Lower leg skin (tissue), 4 donors: ENCODE results near the gene FAM135A. TPM values are rescaled to one million over a fixed set of nuclear protein-coding genes. Genes with fewer than 3 reads are reported as not detected.

Experiments
- DNase-seq, 2 donors: peaks; one replicate each; pipeline ENCODE4 v3.0.0-alpha.2; 2019; ENCODE audit warnings: low spot score in 2 of 2
- H3K4me3 ChIP-seq: fragments of 200-600 bp; sonication (generic); 2 replicates; pipeline ENCODE4 v1.5.1; 2017; ENCODE audit warnings: mild to moderate bottlenecking, low read depth; ENCODE audit not compliant: poor library complexity, severe bottlenecking
- POLR2A ChIP-seq, 2 donors: fragments of 450-650 bp; IDR thresholded peaks; one replicate each; pipeline ENCODE4 v1.6.1; 2016 to 2017; ENCODE audit warnings: antibody characterized with exemption in 2 of 2, mild to moderate bottlenecking in 1 of 2, moderate library complexity in 1 of 2
- WGBS, 2 donors: methylation state at CpG; one replicate each; pipeline ENCODE4 v1.1.5; 2018; 5-methylcytosine and 5-hydroxymethylcytosine counted together
- intact Hi-C: fragments of 100-400 bp; cut with DNase I; formaldehyde crosslinking; loops from one replicate; pipeline ENCODE4 v1.15.0; 2023; ENCODE audit warnings: low total_unique reads
- total RNA-seq, 4 donors: library from RNA; depleted of rRNA; stranded (reverse); fragments of >200 nt; gene quantifications; one replicate each; pipeline ENCODE4 v1.1.0, GENCODE V29; 2016
- TF ChIP-seq, protein P1 (sequence below), 3 donors: fragments of 450-650 bp; IDR thresholded peaks; one replicate each; pipeline ENCODE4 v1.5.1; 2016; ENCODE audit warnings: antibody characterized with exemption in 3 of 3, mild to moderate bottlenecking in 3 of 3, moderate library complexity in 2 of 3

The FAM135A gene
- 100 to 1,000 TPM in 1 of 4 donors, 10 to 100 TPM in 3; 77.1 to 105 (median 80.5) TPM for total RNA-seq

GRCh38 chr6:70413114-70413991 is at the start of gene FAM135A:
FAM135A (plus strand) TSS chr6:70413508; CDS start chr6:70428343, 14,835 bp downstream.
- TF ChIP-seq POLR2A (IDR thresholded peaks at IDR 0.05) = no peak
- TF ChIP-seq, protein P1, sequence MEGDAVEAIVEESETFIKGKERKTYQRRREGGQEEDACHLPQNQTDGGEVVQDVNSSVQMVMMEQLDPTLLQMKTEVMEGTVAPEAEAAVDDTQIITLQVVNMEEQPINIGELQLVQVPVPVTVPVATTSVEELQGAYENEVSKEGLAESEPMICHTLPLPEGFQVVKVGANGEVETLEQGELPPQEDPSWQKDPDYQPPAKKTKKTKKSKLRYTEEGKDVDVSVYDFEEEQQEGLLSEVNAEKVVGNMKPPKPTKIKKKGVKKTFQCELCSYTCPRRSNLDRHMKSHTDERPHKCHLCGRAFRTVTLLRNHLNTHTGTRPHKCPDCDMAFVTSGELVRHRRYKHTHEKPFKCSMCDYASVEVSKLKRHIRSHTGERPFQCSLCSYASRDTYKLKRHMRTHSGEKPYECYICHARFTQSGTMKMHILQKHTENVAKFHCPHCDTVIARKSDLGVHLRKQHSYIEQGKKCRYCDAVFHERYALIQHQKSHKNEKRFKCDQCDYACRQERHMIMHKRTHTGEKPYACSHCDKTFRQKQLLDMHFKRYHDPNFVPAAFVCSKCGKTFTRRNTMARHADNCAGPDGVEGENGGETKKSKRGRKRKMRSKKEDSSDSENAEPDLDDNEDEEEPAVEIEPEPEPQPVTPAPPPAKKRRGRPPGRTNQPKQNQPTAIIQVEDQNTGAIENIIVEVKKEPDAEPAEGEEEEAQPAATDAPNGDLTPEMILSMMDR (IDR thresholded peaks at IDR 0.05) = no peak
- peak; percentile 97 to 99 for DNase-seq
- peak within 1 kb of the TSS; percentile 80 for H3K4me3 ChIP-seq
- WGBS, 2 donors = 0% methylated on average over 29 to 85 of the region's 89 CpGs
- intact Hi-C loops = no loop called here

GRCh38 chr6:70363741-70364493 is 49.4 kb upstream of the FAM135A start:
- no peak for DNase-seq
- 77 to 79% methylated on average over 11 of the region's 11 CpGs for WGBS, 2 donors
- H3K4me3 ChIP-seq = no peak overlapping the region
- intact Hi-C loops = loop anchor here (10.0 kb wide), 1 partner anchor 59 kb away; the partner anchor contains the start of gene COL9A1
- TF ChIP-seq, protein P1 (IDR thresholded peaks at IDR 0.05) = no peak
- TF ChIP-seq POLR2A (IDR thresholded peaks at IDR 0.05) = no peak

GRCh38 chr6:70369332-70369950 is 43.9 kb upstream of the FAM135A start:
- WGBS, 2 donors = 18 to 20% methylated on average over 5 of the region's 5 CpGs

GRCh38 chr6:70370496-70370895 is 42.8 kb upstream of the FAM135A start:
- no peak for DNase-seq
- TF ChIP-seq, protein P1 (IDR thresholded peaks at IDR 0.05) = no peak
- no peak for TF ChIP-seq POLR2A (IDR thresholded peaks at IDR 0.05)
- intact Hi-C loops = no loop called here
- 79 to 81% methylated on average over 4 of the region's 4 CpGs for WGBS, 2 donors
- no peak overlapping the region for H3K4me3 ChIP-seq

More at GRCh38 chr6:70369332-70369950, 43.9 kb upstream of the FAM135A start:
- no peak overlapping the region for H3K4me3 ChIP-seq
- intact Hi-C loops = loop anchor here (10.0 kb wide), 1 partner anchor 65 kb away; the partner anchor contains the start of gene COL9A1
- peak; percentile 48 to 90 for DNase-seq
- TF ChIP-seq POLR2A (IDR thresholded peaks at IDR 0.05) = no peak
- TF ChIP-seq, protein P1 (IDR thresholded peaks at IDR 0.05) = peak in 1 of 3 donors; percentile 53

- H3K4me3 ChIP-seq = no peak overlapping the region
- no peak for TF ChIP-seq POLR2A (IDR thresholded peaks at IDR 0.05)
- TF ChIP-seq, protein P1 (IDR thresholded peaks at IDR 0.05) = no peak
- DNase-seq = no peak
- 10 to 17% methylated on average over 1 of the region's 1 CpG for WGBS, 2 donors
- intact Hi-C loops = no loop called here
These were observed 41.7 kb upstream of the FAM135A start for GRCh38 chr6:70371454-70372105.
